ENCODE results near the gene CREB3L2. TPM values are rescaled to one million over a fixed set of nuclear protein-coding genes. Genes with fewer than 3 reads are reported as not detected.

Gene CREB3L2
- total and polyA plus RNA-seq, 2 donors (not counting 1 experiment from before 2014, with no cell fraction given), result 13.8 to 25.1 TPM

GRCh38 chr7:137925754-137926153, 76.1 kb downstream of the CREB3L2 start:
- intact Hi-C loops (cut with micrococcal nuclease), result no loop called here
- Mint-ChIP-seq H3K27ac (no peak overlapping the region), H3K4me1 (no peaks in the 10 kb centered on the region), H3K9me3 (ENCODE audit: insufficient read depth) (no peaks in the 10 kb centered on the region), H3K27me3 (no peaks in the 10 kb centered on the region), H3K4me3 (no peak overlapping the region)
- H3K27me3 ChIP-seq (replicated peaks in 1 of 4; ENCODE audit: control extremely low read depth in 1 of 4, control insufficient read depth in 3 of 4, insufficient read depth in 4 of 4, low read length in 3 of 4), result no peaks in the 10 kb centered on the region
- peaks cover 38% of the 10 kb centered on the region for H3K79me2 ChIP-seq (ENCODE audit: control insufficient read depth, insufficient read depth, low read length)
- DNase-seq, result no peak
- POLR2A ChIA-PET, result no interaction called here
- no peak overlapping the region for H3K9ac ChIP-seq (ENCODE audit: low read length)
- ATAC-seq (ENCODE audit: low read depth), result no peak
- no peak overlapping the region for H2AFZ ChIP-seq (ENCODE audit: insufficient read depth, low read depth, low read length, poor library complexity, severe bottlenecking)
- no peak overlapping the region for H3K27ac ChIP-seq (ENCODE audit: low read length in 2 of 2)
- H4K20me1 ChIP-seq (ENCODE audit: control insufficient read depth, insufficient read depth, low read length, poor library complexity, severe bottlenecking), result peaks cover 4% of the 10 kb centered on the region
- H3K4me1 ChIP-seq (ENCODE audit: control insufficient read depth in 2 of 2, insufficient read depth in 2 of 2, low read length in 2 of 2), result no peaks in the 10 kb centered on the region
- H3K4me2 ChIP-seq (replicated peaks; ENCODE audit: low read depth, low read length, poor library complexity, severe bottlenecking), result no peak overlapping the region
- H3K36me3 ChIP-seq (replicated peaks in 1 of 2; ENCODE audit: control extremely low read depth in 1 of 2, control insufficient read depth in 1 of 2, extremely low read depth in 1 of 2, insufficient read depth in 2 of 2, low read length in 1 of 2), result peaks cover 5 to 17% of the 10 kb centered on the region in 2 experiments
- no peak overlapping the region for H3K4me3 ChIP-seq (ENCODE audit: control extremely low read depth in 1 of 5, extremely low read depth in 1 of 5, insufficient read depth in 1 of 5, low read depth in 2 of 5, low read length in 4 of 5)
- TF ChIP-seq EZH2 (IDR thresholded peaks at IDR 0.05; ENCODE audit: borderline replicate concordance, insufficient read depth, low read depth, low read length, poor library complexity, severe bottlenecking), result no peak
- no peak for TF ChIP-seq CTCF (IDR thresholded peaks at IDR 0.05)
- CTCF ChIA-PET, result no interaction called here
- H3K9me3 ChIP-seq (ENCODE audit: control extremely low read depth in 1 of 3, control insufficient read depth in 2 of 3, insufficient read depth in 1 of 3, low read length in 2 of 3), result peaks cover 0 to 3% (median 0%) of the 10 kb centered on the region in 3 donors
- 80% methylated on average over 1 of the region's 4 CpGs for WGBS (ENCODE audit: insufficient coverage)

- ChIA-PET CTCF (no interaction called here), POLR2A (no interaction called here)
- H3K27me3 Mint-ChIP-seq, result no peaks in the 10 kb centered on the region
- no peaks in the 10 kb centered on the region for H3K27me3 ChIP-seq (replicated peaks in 1 of 4; ENCODE audit: control extremely low read depth in 1 of 4, control insufficient read depth in 3 of 4, insufficient read depth in 4 of 4, low read length in 3 of 4)
- peaks cover 33% of the 10 kb centered on the region for H3K79me2 ChIP-seq (ENCODE audit: control insufficient read depth, insufficient read depth, low read length)
- H3K4me3 ChIP-seq (ENCODE audit: control extremely low read depth in 1 of 5, extremely low read depth in 1 of 5, insufficient read depth in 1 of 5, low read depth in 2 of 5, low read length in 4 of 5), result no peak overlapping the region
- no peaks in the 10 kb centered on the region for H3K4me1 ChIP-seq (ENCODE audit: control insufficient read depth in 2 of 2, insufficient read depth in 2 of 2, low read length in 2 of 2)
- H3K36me3 ChIP-seq (replicated peaks in 1 of 2; ENCODE audit: control extremely low read depth in 1 of 2, control insufficient read depth in 1 of 2, extremely low read depth in 1 of 2, insufficient read depth in 2 of 2, low read length in 1 of 2), result peaks cover 7 to 21% of the 10 kb centered on the region in 2 experiments
- peaks cover 4% of the 10 kb centered on the region for H4K20me1 ChIP-seq (ENCODE audit: control insufficient read depth, insufficient read depth, low read length, poor library complexity, severe bottlenecking)
- H3K4me2 ChIP-seq (replicated peaks; ENCODE audit: low read depth, low read length, poor library complexity, severe bottlenecking), result no peak overlapping the region
- no peak overlapping the region for H3K4me3 Mint-ChIP-seq
- ATAC-seq (ENCODE audit: low read depth) (no peak), DNase-seq (no peak)
- TF ChIP-seq CTCF (IDR thresholded peaks at IDR 0.05), result no peak
- no peak for TF ChIP-seq EZH2 (IDR thresholded peaks at IDR 0.05; ENCODE audit: borderline replicate concordance, insufficient read depth, low read depth, low read length, poor library complexity, severe bottlenecking)
- no peak overlapping the region for H3K9ac ChIP-seq (ENCODE audit: low read length)
- peaks cover 0 to 3% (median 0%) of the 10 kb centered on the region in 3 donors for H3K9me3 ChIP-seq (ENCODE audit: control extremely low read depth in 1 of 3, control insufficient read depth in 2 of 3, insufficient read depth in 1 of 3, low read length in 2 of 3)
- H3K4me1 Mint-ChIP-seq, result no peaks in the 10 kb centered on the region
- H2AFZ ChIP-seq (ENCODE audit: insufficient read depth, low read depth, low read length, poor library complexity, severe bottlenecking), result no peak overlapping the region
- no peak overlapping the region for H3K27ac Mint-ChIP-seq
- no peak overlapping the region for H3K27ac ChIP-seq (ENCODE audit: low read length in 2 of 2)
- no peaks in the 10 kb centered on the region for H3K9me3 Mint-ChIP-seq (ENCODE audit: insufficient read depth)
- intact Hi-C loops (cut with micrococcal nuclease), result no loop called here
These were observed 76.8 kb downstream of the CREB3L2 start for GRCh38 chr7:137925091-137925490.

Measured in B cell (primary cell).